Sigmoid colon (tissue), 4 donors: ENCODE results near the gene RPS8.
A peak's percentile ranks its signal among the peaks of the same experiment; 100 is the strongest.

Experiments
- EP300 ChIP-seq, 4 donors: sonication (generic); formaldehyde crosslinking; IDR thresholded peaks; one replicate each; pipeline ENCODE4 v1.6.1; 2017; ENCODE audit warnings: antibody characterized with exemption in 4 of 4
- POLR2A ChIP-seq, 2 donors: fragments of 450-650 bp; IDR thresholded peaks; one replicate each; pipeline ENCODE4 v1.6.1; 2016; ENCODE audit warnings: antibody characterized with exemption in 2 of 2, mild to moderate bottlenecking in 2 of 2, moderate library complexity in 2 of 2
- POLR2AphosphoS5 ChIP-seq, 4 donors: sonication (generic); formaldehyde crosslinking; IDR thresholded peaks; one replicate each; pipeline ENCODE4 v1.6.1; 2017; ENCODE audit warnings: antibody characterized with exemption in 4 of 4
- TF ChIP-seq, protein P1 (sequence below), 4 experiments: fragments of 450-650 bp in 3 of 4; fragments of 200-600 bp in 1 of 4; IDR thresholded peaks; one replicate each; pipeline ENCODE4 v1.5.1; 2016 to 2019; ENCODE audit warnings: antibody characterized with exemption in 4 of 4, mild to moderate bottlenecking in 3 of 4, moderate library complexity in 2 of 4

DNA sequence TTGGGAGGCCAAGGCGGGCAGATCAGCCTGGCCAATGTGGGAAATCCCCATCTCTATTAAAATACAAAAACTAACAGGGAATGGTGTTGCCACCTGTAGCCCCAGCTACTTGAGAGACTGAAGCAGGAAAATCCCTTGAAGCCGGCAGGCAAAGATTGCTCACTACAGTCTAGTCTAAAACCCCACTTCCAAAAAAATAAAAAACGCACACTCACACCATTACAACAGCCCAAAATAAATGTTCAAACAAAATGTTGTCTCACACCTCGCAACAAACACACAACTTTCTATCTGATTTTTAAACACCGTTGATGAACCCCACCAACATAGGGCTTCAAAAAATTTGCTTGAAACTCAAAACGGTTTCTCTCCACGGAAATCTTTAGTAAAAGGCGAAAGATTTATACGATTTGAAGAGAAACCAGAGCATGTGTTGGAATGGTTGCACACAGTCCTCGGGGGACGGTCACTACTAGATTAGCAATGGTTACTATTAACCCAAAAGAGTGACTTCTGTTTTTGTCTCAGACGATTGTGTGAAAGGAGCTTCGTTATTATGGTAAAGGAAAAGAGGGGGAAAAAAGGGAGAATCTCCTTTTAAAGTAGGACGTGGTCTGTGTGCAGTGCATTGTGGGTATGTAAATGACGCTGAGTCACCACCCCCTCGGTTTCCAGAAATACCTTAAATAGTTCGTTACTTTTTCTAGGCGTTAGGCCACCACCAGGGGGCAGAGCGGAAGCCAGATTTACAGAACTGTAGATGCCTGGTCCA, 44.4 kb upstream of the RPS8 start, which contains the start of gene RNU5D-1:
- TF ChIP-seq, protein P1, sequence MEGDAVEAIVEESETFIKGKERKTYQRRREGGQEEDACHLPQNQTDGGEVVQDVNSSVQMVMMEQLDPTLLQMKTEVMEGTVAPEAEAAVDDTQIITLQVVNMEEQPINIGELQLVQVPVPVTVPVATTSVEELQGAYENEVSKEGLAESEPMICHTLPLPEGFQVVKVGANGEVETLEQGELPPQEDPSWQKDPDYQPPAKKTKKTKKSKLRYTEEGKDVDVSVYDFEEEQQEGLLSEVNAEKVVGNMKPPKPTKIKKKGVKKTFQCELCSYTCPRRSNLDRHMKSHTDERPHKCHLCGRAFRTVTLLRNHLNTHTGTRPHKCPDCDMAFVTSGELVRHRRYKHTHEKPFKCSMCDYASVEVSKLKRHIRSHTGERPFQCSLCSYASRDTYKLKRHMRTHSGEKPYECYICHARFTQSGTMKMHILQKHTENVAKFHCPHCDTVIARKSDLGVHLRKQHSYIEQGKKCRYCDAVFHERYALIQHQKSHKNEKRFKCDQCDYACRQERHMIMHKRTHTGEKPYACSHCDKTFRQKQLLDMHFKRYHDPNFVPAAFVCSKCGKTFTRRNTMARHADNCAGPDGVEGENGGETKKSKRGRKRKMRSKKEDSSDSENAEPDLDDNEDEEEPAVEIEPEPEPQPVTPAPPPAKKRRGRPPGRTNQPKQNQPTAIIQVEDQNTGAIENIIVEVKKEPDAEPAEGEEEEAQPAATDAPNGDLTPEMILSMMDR (IDR thresholded peaks at IDR 0.05), result peak; percentile 39 to 85 (median 68)
- peak; percentile 80 to 99 (median 97) for TF ChIP-seq POLR2AphosphoS5 (IDR thresholded peaks at IDR 0.05)
- peak in 2 of 4 donors; percentile 10 to 20 for TF ChIP-seq EP300 (IDR thresholded peaks at IDR 0.05)
- peak; percentile 95 for TF ChIP-seq POLR2A (IDR thresholded peaks at IDR 0.05)
